NCI-H2029 treated with DMSO at 0.1 percent for 48 hours (cell line): ENCODE measurements around the gene HUNK.
"Not testable (repeated sequence)": the region's sequence is repeated elsewhere in the genome, so short reads cannot be mapped to it uniquely, and the experiment has no call there.

Experiments used
- DNase-seq: peaks from one replicate; lab custom pipeline; 2025; lab: John Stamatoyannopoulos, UW

HUNK gene

DNA sequence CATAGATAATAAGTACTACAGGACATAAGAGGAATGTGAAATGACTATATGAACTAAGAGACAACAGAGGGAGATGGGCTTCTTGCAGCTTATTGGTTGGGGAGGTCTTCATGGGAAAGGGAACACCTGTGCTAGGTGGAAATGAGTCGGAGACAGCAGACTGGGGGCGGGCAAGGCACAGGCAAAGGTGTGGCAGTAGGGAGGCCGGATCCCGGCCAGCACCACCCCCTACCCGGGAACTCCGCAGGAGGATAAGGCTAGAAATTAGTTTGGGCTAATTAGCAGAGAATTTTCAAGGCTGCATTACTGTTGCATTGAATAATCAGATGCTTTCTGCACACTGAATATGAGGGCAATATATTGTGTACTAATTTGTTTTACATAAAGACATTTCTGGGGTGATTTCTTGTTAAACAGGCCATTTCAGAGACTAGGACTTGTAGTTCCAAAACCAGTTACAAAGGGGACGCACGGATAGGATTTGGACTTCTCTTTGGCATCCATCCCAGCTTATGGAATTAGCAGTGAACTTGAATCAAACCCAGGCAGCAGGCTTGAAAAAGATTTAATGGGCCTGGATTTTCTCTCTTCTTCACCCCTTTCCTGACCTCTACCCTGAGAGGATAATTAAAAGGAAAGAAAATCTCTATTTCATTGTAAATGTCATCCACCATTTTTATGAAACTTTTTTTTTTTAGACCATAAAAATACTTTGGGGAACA is 2.2 kb upstream of the HUNK start:
- no peak for DNase-seq

DNA sequence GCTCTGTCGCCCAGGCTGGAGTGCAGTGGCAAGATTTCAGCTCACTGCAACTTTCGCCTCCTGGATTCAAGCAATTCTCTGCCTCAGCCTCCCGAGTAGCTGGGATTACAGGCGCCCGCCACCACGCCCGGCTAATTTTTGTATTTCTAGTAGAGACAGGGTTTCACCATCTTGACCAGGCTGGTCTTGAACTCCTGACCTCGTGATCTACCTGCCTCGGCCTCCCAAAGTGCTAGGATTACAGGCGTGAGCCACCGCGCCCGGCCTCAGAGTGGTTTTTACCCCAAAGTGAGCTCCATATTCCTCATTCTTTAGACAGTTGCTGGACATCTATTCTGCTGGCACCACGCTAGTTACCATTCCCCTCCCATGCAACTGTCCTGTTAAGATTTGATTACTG is 1.4 kb upstream of the HUNK start:
- DNase-seq: not testable (repeated sequence)

GRCh38 chr21:31872072-31872451 is 758 bp upstream of the HUNK start:
- DNase-seq: no peak

DNA sequence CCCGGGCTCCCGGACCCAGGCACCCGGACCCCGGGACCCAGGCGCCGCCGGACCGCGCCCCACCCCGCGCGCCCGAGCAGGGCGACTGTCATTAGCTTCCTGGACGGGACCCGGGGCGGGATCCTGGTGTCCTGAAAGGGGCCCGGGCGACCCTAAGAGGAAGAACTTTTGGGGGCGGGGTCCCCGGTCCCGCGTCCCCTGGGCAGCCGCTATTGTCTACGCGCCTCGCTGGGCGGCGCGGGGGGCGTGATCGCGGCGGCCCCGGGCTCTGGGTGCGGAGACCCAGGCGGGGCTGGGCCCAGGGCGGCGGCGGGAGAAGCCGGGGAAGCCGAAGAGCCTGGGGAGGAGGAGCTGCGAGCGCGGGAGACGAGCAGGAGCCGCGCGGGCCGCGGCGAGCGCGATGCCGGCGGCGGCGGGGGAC is 465 bp downstream of the HUNK start:
- no peak for DNase-seq

GRCh38 chr21:31873696-31874599 is 1.1 kb downstream of the HUNK start:
- DNase-seq: no peak

DNA sequence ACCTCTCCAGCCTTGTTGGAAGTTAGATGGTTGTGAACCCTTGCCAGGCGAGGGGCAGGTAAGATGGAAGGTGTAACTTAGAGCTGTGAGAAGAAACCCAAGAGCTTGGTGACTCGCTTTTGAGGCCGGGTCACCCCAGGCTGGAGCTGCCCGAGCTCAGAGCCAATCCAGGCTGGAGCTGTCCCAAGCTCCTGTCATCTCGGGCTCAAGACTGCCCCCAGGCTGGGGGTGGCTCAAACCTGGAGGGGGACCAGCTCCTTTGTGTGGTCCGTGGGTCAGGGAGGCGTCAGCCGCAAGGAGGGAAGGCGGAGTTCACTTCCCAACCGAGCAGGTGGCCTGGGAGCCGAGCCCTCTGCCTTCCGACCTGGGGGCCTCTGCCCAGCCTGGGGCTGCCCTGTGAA is 2.0 kb downstream of the HUNK start:
- no peak for DNase-seq

- no peak for DNase-seq
These were observed 2.7 kb downstream of the HUNK start for GRCh38 chr21:31875496-31876015.

DNA sequence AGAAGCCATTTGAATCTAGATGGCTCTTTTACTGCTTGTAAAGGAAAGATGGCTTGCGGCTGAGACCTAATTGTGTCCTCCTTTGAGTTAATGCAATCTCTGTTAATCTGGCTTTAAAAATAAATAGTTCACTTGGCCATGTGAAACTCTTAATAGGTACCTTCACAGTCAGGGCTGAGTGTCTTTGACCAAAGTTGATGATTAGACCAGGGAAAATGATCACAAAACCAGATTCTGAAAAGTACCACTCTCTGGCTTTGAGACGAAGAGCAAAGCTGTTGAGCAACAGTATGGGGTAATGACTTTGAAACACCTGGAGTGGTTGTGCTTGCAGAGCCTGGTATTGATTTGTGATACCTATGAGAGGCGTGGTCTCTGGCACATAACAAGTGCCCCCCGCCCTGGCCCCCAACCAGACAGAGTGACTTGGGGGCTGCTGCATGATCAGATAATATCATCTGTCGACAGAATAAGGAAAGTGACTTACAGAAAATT is 4.7 kb downstream of the HUNK start:
- no peak for DNase-seq

GRCh38 chr21:31878831-31879230 is 6.0 kb downstream of the HUNK start:
- no peak for DNase-seq

DNA sequence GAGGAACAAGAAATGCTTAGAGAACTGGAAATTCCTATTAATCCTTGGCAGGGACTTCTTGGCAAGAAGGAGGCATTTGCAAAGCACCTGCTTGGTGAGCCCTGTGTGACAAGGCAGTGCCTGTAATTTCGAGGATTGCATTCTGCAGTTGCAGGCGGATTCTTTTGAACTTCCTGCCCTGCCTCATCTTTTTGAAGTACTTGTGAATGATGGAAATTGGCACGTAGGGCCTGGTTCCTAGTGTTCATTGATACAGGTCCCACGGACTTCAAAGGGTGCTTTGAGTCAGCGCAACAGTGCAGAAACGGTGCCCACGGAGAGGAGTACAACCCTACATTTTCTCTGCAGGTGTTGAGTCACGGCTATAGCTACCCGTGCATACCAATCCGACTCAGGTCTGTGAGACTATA is 6.4 kb downstream of the HUNK start:
- DNase-seq: no peak

DNA sequence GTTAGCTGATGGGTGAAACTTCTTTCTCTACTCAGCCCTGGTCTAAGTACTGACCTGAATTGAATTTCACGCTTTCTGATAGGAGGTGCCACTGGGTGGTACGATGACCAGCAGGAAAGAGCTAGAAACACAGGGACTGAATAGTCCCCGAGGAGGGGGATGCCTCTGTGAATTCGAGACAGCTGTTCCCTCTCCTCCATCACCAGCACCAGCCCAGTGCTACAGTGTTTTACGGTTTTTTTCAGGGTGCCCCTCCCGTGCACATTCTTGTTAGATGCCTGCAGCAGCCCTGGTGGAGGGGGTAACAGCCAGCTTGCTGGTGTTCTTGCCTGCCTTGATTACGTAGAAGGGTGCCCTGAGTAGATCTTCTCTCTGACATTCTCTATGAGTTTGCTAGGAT is 7.1 kb downstream of the HUNK start:
- DNase-seq: no peak

DNA sequence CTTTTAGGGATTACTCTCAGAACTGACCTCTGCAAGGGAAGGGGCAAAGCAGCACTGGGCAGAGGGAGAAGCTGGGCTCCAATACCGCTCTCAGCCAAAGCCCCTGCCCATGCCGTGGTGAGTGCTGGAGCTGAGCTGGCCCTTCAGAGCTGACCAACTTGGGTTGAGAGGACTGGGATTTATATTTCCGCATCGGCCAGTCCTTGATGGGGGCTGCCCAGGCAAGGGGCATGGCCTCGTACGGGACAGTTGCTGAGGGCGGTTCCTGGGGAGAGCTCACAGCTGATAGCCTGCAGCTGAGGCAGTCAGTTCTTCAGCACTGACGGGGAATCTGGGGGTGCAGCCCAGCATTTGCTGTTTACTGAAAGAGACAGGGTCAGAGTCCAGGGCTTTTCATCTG is 8.0 kb downstream of the HUNK start:
- no peak for DNase-seq

DNA sequence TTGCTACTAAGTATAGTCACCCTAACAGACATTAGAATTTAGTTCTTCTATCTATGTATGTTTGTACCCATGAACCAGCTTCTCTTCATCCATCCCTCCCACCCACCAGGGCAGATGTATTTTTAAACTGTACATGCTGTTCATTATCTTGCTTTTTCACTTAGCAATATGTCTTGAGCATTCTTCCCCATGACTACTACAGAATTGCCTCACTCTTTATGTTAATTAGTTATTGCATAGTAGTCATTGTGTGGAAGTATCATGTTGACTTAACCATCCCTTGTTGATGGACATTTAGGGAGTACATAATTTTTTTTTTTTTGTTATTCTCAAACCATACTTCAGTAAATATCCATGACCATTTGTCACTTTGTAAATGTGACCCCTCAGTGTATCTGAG is 9.9 kb downstream of the HUNK start:
- no peak for DNase-seq

DNA sequence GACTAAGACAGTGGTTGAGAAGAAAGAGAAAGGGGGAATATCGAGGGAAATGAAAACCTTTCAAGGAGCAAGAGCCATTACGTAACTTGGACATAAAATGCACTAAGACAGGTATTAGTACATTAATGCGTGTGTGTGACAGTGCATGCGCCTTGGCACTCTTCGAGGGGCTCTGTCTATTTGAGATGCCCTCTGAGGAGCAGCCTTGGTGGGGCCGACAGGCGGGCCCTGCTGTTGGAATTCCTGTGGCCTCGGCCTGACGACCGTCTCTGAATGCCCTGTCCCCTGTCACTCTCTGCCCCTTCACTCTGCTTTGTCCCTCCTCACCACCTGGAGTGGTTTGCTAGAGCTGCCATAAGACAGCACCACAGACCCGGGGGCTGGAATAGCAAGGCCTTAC is 12.3 kb downstream of the HUNK start:
- DNase-seq: no peak

DNA sequence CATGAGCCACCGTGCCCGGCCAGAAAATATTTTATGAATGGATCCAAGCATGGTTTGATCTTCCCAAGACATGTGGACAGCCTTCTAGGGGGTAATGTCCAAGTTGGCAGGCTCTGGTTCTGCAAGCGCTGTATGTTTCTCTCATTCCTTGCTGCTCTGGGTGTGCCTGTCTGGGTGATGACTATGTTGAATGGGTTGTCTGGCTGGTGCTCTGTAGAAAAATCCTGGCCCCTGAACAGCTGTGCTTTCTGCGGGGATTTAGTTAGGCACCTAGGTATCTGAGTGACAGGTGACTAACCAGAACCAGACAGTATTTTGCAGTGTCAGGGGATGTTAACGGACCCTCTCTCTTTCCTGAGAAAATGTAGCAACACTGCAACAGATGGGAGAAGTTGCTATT is 14.1 kb downstream of the HUNK start:
- no peak for DNase-seq

- DNase-seq: no peak
These were observed 14.6 kb downstream of the HUNK start for GRCh38 chr21:31887391-31887841.

- DNase-seq: no peak
These were observed 16.1 kb downstream of the HUNK start for GRCh38 chr21:31888936-31889371.

- no peak for DNase-seq
These were observed 16.6 kb downstream of the HUNK start for GRCh38 chr21:31889460-31889859.

- no peak for DNase-seq
These were observed 19.9 kb downstream of the HUNK start for GRCh38 chr21:31892686-31893085.

GRCh38 chr21:31893851-31894415 is 21.1 kb downstream of the HUNK start:
- DNase-seq: no peak

DNA sequence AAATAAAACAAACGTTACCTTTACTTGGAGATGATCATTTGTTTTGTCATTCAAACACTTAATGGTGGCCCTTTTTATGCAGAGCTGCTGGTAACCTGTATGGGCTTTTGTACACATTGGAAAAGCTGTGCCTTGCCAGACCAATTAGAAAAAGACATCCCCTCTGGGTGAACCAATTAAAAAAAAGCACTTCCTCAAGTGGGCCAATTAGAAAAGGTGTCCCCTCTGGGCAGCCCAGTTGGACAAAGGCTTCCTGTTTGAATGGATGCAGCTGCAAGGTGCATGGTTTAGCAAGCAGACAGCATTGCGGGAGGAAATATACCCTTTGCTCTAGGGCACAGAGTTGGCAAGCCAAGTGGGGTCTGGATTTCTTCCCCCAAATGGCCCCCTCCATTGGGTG is 21.6 kb downstream of the HUNK start:
- no peak for DNase-seq

DNA sequence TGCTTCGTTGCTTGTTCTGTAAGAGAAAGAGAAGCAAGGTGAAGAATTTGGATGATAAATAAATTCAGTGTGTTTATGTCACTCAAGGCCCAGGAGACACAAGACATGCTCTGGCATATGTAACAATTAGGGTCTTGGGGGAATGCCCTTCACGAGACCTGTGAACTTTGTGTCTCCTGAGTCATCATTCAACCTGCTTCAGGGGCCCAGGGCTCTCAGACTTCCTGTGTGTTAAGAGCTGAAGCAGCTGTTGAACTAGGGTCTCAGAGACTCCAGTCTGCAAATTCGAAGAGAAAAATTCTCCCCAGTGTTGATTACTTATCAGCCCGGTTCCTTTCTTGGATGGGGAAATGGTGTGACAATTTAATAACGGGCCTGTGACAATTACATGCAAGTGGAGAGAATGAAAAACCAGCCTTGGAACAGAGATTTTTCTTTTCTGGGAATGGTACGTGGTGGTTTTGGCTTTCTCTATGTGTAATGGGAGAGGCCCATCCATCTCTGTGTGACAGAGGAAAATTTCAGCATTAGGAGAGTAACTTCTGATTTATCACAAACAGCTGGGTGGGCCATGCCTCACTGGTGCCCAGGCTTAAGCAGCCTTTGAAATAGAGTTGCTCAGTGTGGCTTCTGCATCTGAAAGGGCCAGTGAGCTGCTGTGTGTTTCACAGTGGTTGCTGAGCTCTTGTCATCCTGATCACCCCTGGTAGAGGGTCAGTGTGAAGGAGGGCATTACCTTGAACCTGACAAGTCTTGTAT is 22.4 kb downstream of the HUNK start:
- no peak for DNase-seq
